Retinal pigment epithelial cell (primary cell): Measurements from ENCODE around the gene DNMT3A.
A peak's percentile ranks its signal among the peaks of the same experiment; 100 is the strongest.

Experiments
- DNase-seq: peaks from one replicate; pipeline ENCODE4 v3.0.0-alpha.2; 2010; ENCODE audit warnings: low read depth
- H3K4me3 ChIP-seq: 2 replicates; pipeline ENCODE4 v1.5.1; 2011; ENCODE audit warnings: mild to moderate bottlenecking, low read length, control low read depth, moderate library complexity
- TF ChIP-seq, protein P1 (sequence below): conservative IDR thresholded peaks from 2 replicates; pipeline ENCODE4 v1.5.1; 2011; ENCODE audit warnings: low read depth, low read length, control low read depth, inconsistent platforms

The DNMT3A gene

DNA sequence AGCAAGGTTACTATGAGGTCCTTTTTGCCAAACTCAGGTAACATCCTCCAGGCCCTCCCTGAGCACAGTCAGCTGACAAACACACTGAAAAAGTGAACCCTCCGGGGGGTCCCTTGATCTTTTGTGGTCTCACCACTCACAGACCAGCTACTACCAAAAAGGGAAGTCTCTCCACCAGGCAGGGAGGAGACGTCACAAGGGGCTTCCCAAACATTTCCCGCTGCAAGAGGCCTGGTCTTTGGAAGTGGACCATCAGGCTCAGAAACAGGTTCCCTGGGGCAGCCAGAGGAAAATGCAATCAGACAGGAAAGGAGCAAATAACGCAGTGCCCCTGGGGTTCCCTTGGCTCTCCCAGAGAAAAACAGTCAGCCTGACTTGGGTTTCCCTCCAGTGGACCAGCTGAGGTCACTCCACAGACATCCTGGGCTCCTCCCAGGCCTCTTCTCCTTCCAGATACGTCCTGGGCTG, 134.6 kb downstream of the DNMT3A start:
- DNase-seq = no peak
- TF ChIP-seq, protein P1, sequence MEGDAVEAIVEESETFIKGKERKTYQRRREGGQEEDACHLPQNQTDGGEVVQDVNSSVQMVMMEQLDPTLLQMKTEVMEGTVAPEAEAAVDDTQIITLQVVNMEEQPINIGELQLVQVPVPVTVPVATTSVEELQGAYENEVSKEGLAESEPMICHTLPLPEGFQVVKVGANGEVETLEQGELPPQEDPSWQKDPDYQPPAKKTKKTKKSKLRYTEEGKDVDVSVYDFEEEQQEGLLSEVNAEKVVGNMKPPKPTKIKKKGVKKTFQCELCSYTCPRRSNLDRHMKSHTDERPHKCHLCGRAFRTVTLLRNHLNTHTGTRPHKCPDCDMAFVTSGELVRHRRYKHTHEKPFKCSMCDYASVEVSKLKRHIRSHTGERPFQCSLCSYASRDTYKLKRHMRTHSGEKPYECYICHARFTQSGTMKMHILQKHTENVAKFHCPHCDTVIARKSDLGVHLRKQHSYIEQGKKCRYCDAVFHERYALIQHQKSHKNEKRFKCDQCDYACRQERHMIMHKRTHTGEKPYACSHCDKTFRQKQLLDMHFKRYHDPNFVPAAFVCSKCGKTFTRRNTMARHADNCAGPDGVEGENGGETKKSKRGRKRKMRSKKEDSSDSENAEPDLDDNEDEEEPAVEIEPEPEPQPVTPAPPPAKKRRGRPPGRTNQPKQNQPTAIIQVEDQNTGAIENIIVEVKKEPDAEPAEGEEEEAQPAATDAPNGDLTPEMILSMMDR = no peak
- no peak overlapping the region for H3K4me3 ChIP-seq

DNA sequence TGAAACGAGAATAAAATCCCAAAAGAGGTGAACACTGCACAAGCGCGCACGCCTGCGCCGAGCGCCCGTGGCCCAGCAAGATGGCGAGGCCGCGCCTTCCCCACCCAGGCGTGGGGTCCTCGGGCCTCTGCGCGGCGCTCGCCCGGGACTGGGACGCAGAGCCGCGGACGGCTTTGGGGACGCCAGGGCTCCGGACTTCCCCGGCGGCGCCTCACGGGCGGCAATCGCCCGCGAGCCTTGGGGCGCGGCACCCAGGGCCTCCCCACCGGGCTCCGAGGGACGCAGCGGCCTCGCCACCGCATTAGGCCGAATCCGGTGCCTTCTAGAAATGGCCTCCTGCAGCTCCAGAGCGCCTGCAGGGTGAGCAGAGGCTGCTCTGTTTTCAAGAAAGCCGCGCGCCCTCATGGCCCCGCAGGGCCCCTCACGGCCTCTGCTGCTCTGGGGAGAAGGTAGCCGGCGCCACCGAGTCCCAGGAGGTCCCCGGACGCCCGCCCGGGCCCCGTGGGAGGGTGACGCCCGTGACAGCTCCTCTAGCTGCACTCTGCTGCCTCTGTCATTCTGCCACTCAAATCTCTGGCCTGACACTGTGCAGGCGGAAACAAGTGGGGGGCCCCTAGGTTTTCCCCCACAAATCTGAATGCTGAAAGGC, 137.4 kb downstream of the DNMT3A start:
- TF ChIP-seq, protein P1 = no peak
- peak overlapping the region; percentile 25 for H3K4me3 ChIP-seq
- DNase-seq = no peak

DNA sequence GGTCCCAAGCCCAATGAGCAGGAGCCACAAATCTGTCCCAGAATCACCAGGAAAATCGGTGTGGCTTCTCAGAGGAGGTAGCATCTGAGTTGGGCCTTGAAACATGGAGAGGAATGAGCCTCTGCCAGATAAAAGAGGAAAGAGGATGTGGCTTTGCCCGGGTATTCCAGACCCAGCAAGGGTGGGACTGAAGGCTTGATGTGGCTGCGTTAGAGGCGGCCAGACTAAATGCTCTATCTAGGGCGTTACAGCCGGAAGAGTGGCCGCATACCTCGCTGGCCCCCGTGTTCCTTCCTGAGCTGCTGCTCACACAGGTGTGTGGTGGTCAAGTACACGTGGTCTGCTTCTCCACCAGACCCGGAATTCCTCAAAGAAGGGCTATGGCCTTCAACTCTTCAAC, 139.4 kb downstream of the DNMT3A start:
- DNase-seq = no peak
- no peak overlapping the region for H3K4me3 ChIP-seq
- TF ChIP-seq, protein P1 = no peak

GRCh38 chr2:25201794-25202193, 139.9 kb downstream of the DNMT3A start:
- DNase-seq = no peak

GRCh38 chr2:25201265-25201664, 140.5 kb downstream of the DNMT3A start:
- H3K4me3 ChIP-seq = no peak overlapping the region
- DNase-seq = no peak
- TF ChIP-seq, protein P1 = peak; percentile 42

More at GRCh38 chr2:25201794-25202193, 139.9 kb downstream of the DNMT3A start:
- no peak overlapping the region for H3K4me3 ChIP-seq
- TF ChIP-seq, protein P1 = no peak

GRCh38 chr2:25198576-25198975, 143.1 kb downstream of the DNMT3A start:
- TF ChIP-seq, protein P1 = no peak
- no peak overlapping the region for H3K4me3 ChIP-seq
- no peak for DNase-seq

GRCh38 chr2:25198209-25198525, 143.6 kb downstream of the DNMT3A start:
- H3K4me3 ChIP-seq = no peak overlapping the region
- DNase-seq = no peak
- TF ChIP-seq, protein P1 = no peak
